WERI-Rb-1 (cell line): Measurements from ENCODE around the gene KDM4B.
A peak's percentile ranks its signal among the peaks of the same experiment; 100 is the strongest.

Experiments
- DNase-seq: peaks from one replicate; pipeline ENCODE4 v3.0.0-alpha.2; 2020
- H3K27ac ChIP-seq: fragments of 250-450 bp; sonication (Bioruptor Pico); 2 replicates; pipeline ENCODE4 v1.5.1; 2020; ENCODE audit warnings: mild to moderate bottlenecking, moderate library complexity
- H3K27me3 ChIP-seq: fragments of 250-450 bp; sonication (Bioruptor Pico); 2 replicates; pipeline ENCODE4 v1.5.1; 2021; ENCODE audit warnings: mild to moderate bottlenecking, low read depth, moderate library complexity; ENCODE audit not compliant: insufficient read depth, severe bottlenecking
- H3K36me3 ChIP-seq: fragments of 250-450 bp; sonication (Bioruptor Pico); 2 replicates; pipeline ENCODE4 v1.5.1; 2020; ENCODE audit warnings: mild to moderate bottlenecking, moderate library complexity
- H3K4me3 ChIP-seq: 2 replicates; pipeline ENCODE4 v1.5.1; 2011; ENCODE audit warnings: low read depth, mild to moderate bottlenecking, control low read depth, low read length
- H3K9me3 ChIP-seq: fragments of 250-450 bp; sonication (Bioruptor Pico); 2 replicates; pipeline ENCODE4 v1.5.1; 2021; ENCODE audit warnings: mild to moderate bottlenecking, moderate library complexity; ENCODE audit not compliant: severe bottlenecking
- TF ChIP-seq, protein P1 (sequence below): IDR thresholded peaks from 2 replicates; pipeline ENCODE4 v1.5.1; 2011; ENCODE audit warnings: low read depth, mild to moderate bottlenecking, control low read depth, inconsistent platforms, low read length

Gene KDM4B

DNA sequence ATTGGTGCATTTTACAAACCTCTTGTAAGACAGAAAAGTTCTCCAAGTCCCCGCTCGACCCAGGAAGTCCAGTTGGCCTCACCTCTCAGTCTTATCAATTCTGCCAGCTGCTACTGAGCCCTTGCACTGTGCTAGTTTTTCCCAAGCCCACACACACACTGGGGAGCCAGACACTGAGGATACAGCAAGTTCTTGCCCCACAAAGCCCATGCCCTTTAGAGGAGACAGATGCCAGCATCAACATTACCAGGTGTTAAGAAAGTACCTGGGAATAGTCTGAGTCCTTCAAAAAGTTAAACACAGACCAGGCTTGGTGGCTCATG lies 196.7 kb downstream of the KDM4B start:
- H3K36me3 ChIP-seq = no peaks in the 10 kb centered on the region
- no peaks in the 10 kb centered on the region for H3K27me3 ChIP-seq
- DNase-seq = no peak
- TF ChIP-seq, protein P1, sequence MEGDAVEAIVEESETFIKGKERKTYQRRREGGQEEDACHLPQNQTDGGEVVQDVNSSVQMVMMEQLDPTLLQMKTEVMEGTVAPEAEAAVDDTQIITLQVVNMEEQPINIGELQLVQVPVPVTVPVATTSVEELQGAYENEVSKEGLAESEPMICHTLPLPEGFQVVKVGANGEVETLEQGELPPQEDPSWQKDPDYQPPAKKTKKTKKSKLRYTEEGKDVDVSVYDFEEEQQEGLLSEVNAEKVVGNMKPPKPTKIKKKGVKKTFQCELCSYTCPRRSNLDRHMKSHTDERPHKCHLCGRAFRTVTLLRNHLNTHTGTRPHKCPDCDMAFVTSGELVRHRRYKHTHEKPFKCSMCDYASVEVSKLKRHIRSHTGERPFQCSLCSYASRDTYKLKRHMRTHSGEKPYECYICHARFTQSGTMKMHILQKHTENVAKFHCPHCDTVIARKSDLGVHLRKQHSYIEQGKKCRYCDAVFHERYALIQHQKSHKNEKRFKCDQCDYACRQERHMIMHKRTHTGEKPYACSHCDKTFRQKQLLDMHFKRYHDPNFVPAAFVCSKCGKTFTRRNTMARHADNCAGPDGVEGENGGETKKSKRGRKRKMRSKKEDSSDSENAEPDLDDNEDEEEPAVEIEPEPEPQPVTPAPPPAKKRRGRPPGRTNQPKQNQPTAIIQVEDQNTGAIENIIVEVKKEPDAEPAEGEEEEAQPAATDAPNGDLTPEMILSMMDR = no peak
- H3K27ac ChIP-seq = no peak overlapping the region
- H3K9me3 ChIP-seq = peaks cover 5% of the 10 kb centered on the region
- no peak overlapping the region for H3K4me3 ChIP-seq

DNA sequence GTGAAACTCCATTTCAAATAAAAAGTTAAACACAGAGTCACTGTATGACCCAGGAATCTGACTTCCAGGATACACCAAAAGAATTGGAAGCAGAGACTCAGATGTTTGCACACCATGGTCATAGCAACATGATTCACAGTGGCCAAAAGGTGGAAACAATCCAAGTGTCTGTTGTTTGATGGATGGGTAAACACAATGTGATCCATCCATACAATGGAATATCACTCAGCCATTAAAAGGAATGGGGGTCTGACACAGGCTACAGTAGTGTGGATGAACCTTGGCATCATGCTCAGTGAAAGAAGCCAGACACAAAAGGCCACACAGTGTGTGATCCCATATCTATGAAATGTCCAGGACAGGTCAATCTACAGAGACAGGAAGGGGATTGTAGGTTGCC lies 197.3 kb downstream of the KDM4B start:
- no peak for DNase-seq
- H3K9me3 ChIP-seq = peaks cover 5% of the 10 kb centered on the region
- H3K27me3 ChIP-seq = no peaks in the 10 kb centered on the region
- no peak overlapping the region for H3K4me3 ChIP-seq
- TF ChIP-seq, protein P1 = no peak
- H3K27ac ChIP-seq = no peak overlapping the region
- H3K36me3 ChIP-seq = no peaks in the 10 kb centered on the region

DNA sequence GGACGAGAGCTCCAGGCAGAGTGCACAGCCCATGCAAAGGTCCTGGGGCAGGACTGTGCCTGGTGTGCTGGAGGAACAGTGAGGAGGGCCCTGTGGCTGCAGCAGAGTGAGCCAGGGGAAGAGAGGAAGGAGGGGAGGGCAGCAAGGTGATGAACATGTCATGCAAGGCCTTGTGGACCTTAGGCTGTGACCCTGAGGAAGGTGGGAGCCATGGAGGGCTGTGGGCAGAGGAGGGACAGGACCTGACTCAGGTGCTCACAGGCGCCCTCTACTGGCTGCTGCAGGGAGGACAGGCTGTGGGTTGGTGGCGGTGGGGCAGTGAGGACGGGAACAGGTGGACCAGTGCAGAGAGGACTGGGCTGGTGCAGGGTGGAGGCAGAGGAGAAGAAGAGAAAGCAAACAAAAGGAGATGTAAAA lies 201.4 kb downstream of the KDM4B start:
- Histone ChIP-seq H3K4me3 (no peak overlapping the region), H3K27ac (no peak overlapping the region), H3K36me3 (no peaks in the 10 kb centered on the region), H3K27me3 (no peaks in the 10 kb centered on the region), H3K9me3 (no peaks in the 10 kb centered on the region)
- TF ChIP-seq, protein P1 = peak; percentile 82
- peak; percentile 45 for DNase-seq

DNA sequence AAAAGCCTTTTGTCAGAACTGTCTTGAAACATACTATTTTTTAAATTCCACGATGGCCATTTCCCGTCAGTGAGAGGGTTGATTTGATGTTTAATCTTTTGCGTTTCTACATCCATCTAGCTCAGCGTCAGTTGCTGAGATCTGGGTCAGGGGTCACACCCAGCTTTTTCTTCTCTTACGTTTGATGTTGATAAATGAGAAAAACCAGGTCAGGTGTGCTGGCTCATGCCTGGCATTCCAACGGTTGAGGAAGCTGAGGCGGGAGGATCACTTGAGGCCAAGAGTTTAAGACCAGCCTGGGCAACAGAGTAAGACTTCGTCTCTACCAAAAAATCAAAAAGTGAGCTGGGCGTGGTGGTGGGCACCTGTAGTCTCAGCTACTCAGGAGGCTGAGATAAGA lies 202.8 kb downstream of the KDM4B start:
- no peaks in the 10 kb centered on the region for H3K27me3 ChIP-seq
- no peak for DNase-seq
- H3K27ac ChIP-seq = no peak overlapping the region
- no peak overlapping the region for H3K4me3 ChIP-seq
- H3K36me3 ChIP-seq = no peaks in the 10 kb centered on the region
- peaks cover 2% of the 10 kb centered on the region for H3K9me3 ChIP-seq
- TF ChIP-seq, protein P1 = no peak

GRCh38 chr19:5172859-5173630 lies 204.1 kb downstream of the KDM4B start:
- no peaks in the 10 kb centered on the region for H3K27me3 ChIP-seq

More at GRCh38 chr19:5172859-5173630, 204.1 kb downstream of the KDM4B start:
- Histone ChIP-seq H3K27ac (no peak overlapping the region), H3K36me3 (no peaks in the 10 kb centered on the region), H3K4me3 (no peak overlapping the region), H3K9me3 (peaks cover 2% of the 10 kb centered on the region)
- no peak for DNase-seq
- TF ChIP-seq, protein P1 = no peak
